Fibroblast of peridontal ligament (primary cell): ENCODE measurements around the gene INTS14.

ENCODE experiments used
- DNase-seq: peaks from one replicate; pipeline ENCODE4 v3.0.0-alpha.2; 2010; ENCODE audit errors: extremely low read depth

The INTS14 gene

GRCh38 chr15:65610871-65611718 is at the start of gene INTS14:
Gene INTS14 (minus strand): TSS chr15:65611131. CDS start chr15:65607380, 3,751 bp downstream.
- peak; percentile 94 for DNase-seq

GRCh38 chr15:65659502-65660052 is 48.6 kb upstream of the INTS14 start:
- peak; percentile 48 for DNase-seq

GRCh38 chr15:65655457-65655856 is 44.5 kb upstream of the INTS14 start:
- peak; percentile 15 for DNase-seq

- DNase-seq: no peak
Measured at GRCh38 chr15:65655026-65655425, 44.1 kb upstream of the INTS14 start.

GRCh38 chr15:65653801-65654521 is 43.0 kb upstream of the INTS14 start:
- DNase-seq: peak; percentile 45

- peak; percentile 51 for DNase-seq
Measured at GRCh38 chr15:65653341-65653740, 42.4 kb upstream of the INTS14 start.

- DNase-seq: no peak
Measured at GRCh38 chr15:65651831-65652749, 41.2 kb upstream of the INTS14 start.

GRCh38 chr15:65651042-65651322 is 40.1 kb upstream of the INTS14 start:
- DNase-seq: no peak

GRCh38 chr15:65650312-65651041 is 39.5 kb upstream of the INTS14 start:
- no peak for DNase-seq

- no peak for DNase-seq
Measured at GRCh38 chr15:65646486-65646885, 35.6 kb upstream of the INTS14 start.

GRCh38 chr15:65645392-65645791 is 34.5 kb upstream of the INTS14 start:
- no peak for DNase-seq

- DNase-seq: no peak
Measured at GRCh38 chr15:65644282-65644681, 33.4 kb upstream of the INTS14 start.

- no peak for DNase-seq
Measured at GRCh38 chr15:65642594-65642993, 31.7 kb upstream of the INTS14 start.

GRCh38 chr15:65641768-65642475 is 31.0 kb upstream of the INTS14 start:
- DNase-seq: no peak

GRCh38 chr15:65639509-65639908 is 28.6 kb upstream of the INTS14 start:
- no peak for DNase-seq

- peak; percentile 91 for DNase-seq
Measured at GRCh38 chr15:65638681-65639089, 27.8 kb upstream of the INTS14 start.

GRCh38 chr15:65638109-65638508 is 27.2 kb upstream of the INTS14 start:
- DNase-seq: no peak

GRCh38 chr15:65634356-65634755 is 23.4 kb upstream of the INTS14 start:
- DNase-seq: no peak

GRCh38 chr15:65633752-65634151 is 22.8 kb upstream of the INTS14 start:
- DNase-seq: no peak

GRCh38 chr15:65632780-65633375 is 21.9 kb upstream of the INTS14 start:
- no peak for DNase-seq
